ENCODE measurements around the gene SDC1.
A peak's percentile ranks its signal among the peaks of the same experiment; 100 is the strongest.

SDC1 gene

DNA sequence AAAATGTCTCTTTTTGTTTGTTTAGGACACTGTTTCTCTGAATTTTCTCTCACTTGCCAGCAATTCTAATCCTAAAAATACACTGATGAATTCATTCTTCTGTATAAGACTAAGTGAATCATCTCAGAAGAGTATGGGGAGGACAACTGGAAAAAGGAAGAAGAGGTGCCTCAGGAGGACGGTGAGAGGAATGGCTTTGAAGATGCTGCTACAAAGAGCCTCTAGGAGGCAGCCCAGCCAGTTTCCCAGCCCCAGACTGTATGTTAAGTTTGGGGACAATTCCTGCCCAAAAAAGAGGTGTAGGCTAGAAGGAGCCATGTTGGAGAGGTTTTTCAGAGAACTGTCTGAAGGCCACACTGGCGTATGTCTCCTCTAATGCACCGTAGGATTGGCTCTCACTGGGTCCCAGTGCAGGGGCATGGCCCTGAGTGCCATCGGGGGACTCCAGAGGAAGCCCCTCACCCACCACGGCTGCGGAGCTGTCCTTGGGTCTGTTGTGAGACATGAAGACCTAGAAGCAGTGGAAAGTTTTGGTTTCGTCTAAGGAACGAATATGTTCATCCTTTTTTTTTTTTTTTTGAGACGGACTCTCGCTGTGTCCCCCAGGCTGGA lies 3.1 kb upstream of the SDC1 start:
- no peak for TF ChIP-seq CTCF (IDR thresholded peaks at IDR 0.05; ENCODE audit: low read depth, low read length, missing control alignments)
- DNase-seq (ENCODE audit: extremely low read depth, low read depth), result no peak

GRCh38 chr2:20226152-20226545 lies 1.2 kb upstream of the SDC1 start:
- no peak for DNase-seq (ENCODE audit: extremely low read depth, low read depth)
- no peak for TF ChIP-seq CTCF (IDR thresholded peaks at IDR 0.05; ENCODE audit: low read depth, low read length, missing control alignments)
- no peak overlapping the region for H3K4me3 ChIP-seq (replicated peaks; ENCODE audit: low read depth, low read length)

More for the DNA sequence above, 3.1 kb upstream of the SDC1 start:
- H3K4me3 ChIP-seq (replicated peaks; ENCODE audit: low read depth, low read length), result no peak overlapping the region

DNA sequence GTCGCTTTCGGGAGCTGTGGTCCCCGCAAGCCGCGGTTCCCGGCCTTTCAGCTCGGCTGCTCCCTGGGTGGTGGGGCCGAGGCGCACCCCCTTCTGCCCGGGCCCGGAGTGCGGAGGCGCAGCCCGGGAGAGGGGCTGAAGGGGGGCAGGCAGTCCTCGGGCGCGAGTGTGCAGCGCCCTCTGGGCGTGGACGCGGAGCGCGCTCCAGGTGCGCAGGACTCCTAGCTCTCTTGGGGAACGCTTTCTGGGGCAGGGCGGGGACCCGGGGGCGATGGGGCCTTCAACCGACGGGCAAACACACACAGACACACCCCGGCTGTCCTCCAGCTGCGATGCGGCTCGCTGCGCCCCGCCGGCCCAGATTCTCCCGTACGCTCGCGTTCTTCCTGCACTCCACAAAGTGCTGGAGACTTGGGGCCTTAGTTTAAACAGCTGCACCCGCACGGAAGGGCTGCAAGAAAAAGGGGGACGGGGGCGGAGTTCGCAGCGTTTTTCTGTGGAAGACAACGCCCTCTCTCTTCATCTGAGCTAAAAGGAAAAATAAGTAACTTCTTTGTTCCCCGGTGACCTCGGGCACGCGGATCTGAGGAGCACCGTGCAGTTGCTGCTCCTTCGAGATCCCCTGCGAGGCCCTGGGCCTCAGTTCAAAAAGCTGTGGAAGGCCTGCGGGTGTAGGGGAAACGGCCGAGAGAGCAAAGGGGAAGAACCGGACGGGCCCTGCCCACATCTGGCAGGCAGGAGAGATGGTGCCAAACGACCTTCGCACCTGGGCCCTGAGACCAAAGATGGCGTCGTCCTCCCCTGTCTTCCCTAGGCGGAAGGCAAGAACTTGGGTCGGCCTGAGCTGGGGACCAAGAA lies 593 bp upstream of the SDC1 start:
- peak overlapping the region; percentile 81 for H3K4me3 ChIP-seq (replicated peaks; ENCODE audit: low read depth, low read length)
- DNase-seq (ENCODE audit: extremely low read depth, low read depth), result no peak
- TF ChIP-seq CTCF (IDR thresholded peaks at IDR 0.05; ENCODE audit: low read depth, low read length, missing control alignments), result peak; percentile 56

DNA sequence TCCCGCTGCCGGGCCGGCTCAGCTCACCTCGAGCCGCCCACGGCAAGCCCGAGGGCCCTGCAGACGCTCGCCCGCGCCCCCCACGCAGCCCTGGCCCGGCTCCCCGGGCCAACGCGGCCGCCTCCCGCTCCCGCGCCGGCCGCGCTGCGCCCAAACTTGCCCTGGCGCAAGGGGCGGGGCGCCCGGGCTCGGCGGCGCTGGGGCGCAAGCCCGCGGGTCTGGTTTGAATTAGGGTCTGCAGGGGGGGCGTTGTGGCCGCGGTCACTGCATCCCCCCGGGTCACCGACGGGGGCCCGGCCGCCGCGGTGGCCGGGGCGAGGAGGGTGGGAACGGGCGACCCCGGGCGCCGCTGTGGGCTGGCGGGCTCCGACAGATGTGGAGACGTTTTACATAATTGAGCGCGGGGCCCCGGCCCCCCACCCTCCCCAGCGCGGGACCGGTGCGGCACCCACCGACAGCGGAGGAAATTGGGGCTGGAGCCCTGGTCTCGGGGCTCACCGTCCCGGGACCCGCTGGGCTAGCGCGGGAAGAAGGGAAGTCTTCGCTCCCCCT lies 690 bp downstream of the SDC1 start:
- no peak for DNase-seq (ENCODE audit: extremely low read depth, low read depth)
- H3K4me3 ChIP-seq (replicated peaks; ENCODE audit: low read depth, low read length), result peak overlapping the region; percentile 81
- no peak for TF ChIP-seq CTCF (IDR thresholded peaks at IDR 0.05; ENCODE audit: low read depth, low read length, missing control alignments)

- DNase-seq (ENCODE audit: extremely low read depth, low read depth), result no peak
- peak overlapping the region; percentile 81 for H3K4me3 ChIP-seq (replicated peaks; ENCODE audit: low read depth, low read length)
- no peak for TF ChIP-seq CTCF (IDR thresholded peaks at IDR 0.05; ENCODE audit: low read depth, low read length, missing control alignments)
Observed at GRCh38 chr2:20223407-20224163, 1.3 kb downstream of the SDC1 start.

- no peak for DNase-seq (ENCODE audit: extremely low read depth, low read depth)
- no peak for TF ChIP-seq CTCF (IDR thresholded peaks at IDR 0.05; ENCODE audit: low read depth, low read length, missing control alignments)
- peak overlapping the region; percentile 81 for H3K4me3 ChIP-seq (replicated peaks; ENCODE audit: low read depth, low read length)
Observed at GRCh38 chr2:20222769-20223406, 2.0 kb downstream of the SDC1 start.
